ENCODE results near the gene WDR4. TPM values are rescaled to one million over a fixed set of nuclear protein-coding genes. Genes with fewer than 3 reads are reported as not detected.
A peak's percentile ranks its signal among the peaks of the same experiment; 100 is the strongest.
"Not testable (repeated sequence)": the region's sequence is repeated elsewhere in the genome, so short reads cannot be mapped to it uniquely, and the experiment has no call there.

WDR4 gene, protein sequence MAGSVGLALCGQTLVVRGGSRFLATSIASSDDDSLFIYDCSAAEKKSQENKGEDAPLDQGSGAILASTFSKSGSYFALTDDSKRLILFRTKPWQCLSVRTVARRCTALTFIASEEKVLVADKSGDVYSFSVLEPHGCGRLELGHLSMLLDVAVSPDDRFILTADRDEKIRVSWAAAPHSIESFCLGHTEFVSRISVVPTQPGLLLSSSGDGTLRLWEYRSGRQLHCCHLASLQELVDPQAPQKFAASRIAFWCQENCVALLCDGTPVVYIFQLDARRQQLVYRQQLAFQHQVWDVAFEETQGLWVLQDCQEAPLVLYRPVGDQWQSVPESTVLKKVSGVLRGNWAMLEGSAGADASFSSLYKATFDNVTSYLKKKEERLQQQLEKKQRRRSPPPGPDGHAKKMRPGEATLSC
- total RNA-seq (10 to 100 TPM in 2 of 6 donors, 1 to 10 TPM in 4; 5.2 to 13.0 (median 8.8) TPM), polyA plus RNA-seq (10 to 100 TPM in 1 of 2 donors, 1 to 10 TPM in 1; 7.4 to 17.8 TPM)

DNA sequence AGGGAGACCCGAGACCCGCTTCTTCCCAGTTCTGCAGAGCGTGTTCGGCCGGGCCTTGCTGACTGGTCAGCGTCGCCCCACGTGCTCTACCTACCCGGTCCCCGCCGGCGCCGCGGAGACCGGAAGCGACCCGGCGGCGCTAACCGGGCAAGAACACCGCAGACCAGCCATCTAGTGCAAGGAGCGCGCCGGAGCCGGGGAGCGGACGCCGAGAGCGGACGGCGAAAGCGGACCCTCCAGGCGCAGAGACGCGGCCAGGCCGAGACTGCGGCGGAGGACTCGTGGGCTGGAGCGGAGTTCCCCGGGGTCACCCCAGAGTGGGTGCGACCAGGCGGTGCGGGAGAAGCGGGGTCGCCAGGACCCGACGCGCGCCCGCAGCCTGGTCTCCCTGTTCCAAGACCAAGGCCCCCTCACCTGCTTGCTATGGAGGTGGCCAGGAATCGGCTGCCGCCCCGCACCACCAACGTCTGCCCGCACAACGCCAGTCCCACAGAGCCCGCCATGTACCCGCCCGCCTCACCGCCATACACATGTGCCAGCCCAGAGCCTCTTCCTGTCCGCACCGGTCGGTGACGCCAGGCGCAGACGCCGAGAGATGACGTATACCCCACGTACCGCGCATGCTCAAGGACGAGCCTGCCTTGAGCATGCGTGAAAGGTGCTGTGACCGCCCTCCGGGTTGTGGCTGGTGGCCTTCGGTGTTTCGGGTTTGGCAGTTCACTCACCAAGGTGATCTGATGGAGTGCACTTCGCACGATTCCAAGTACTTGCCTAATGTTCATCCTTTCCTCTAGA is at the start of gene WDR4:
Gene WDR4, minus strand, starts transcription at position 547 of the 795 bp plus-strand sequence. Its CDS starts 44 bp downstream, at position 503.
- ATAC-seq: peak; percentile 94 to 99 (median 98)
- Histone ChIP-seq H3K4me1 (peaks cover 0 to 13% (median 0%) of the 10 kb centered on the region in 3 donors), H3K4me3 (peak within 1 kb of the TSS; percentile 78 to 100 (median 94)), H3K27ac (peak within 1 kb of the TSS; percentile 60 to 89 (median 80)), H3K9me3 (no peaks in the 10 kb centered on the region), H3K36me3 (peaks cover 0 to 11% (median 0%) of the 10 kb centered on the region in 3 donors), H3K27me3 (no peaks in the 10 kb centered on the region)
- FAIRE-seq: no peak
- 0% methylated on average over 75 to 80 of the region's 80 CpGs for WGBS, 2 donors
- peak; percentile 95 to 99 (median 98) for DNase-seq
- TF ChIP-seq, protein P1, sequence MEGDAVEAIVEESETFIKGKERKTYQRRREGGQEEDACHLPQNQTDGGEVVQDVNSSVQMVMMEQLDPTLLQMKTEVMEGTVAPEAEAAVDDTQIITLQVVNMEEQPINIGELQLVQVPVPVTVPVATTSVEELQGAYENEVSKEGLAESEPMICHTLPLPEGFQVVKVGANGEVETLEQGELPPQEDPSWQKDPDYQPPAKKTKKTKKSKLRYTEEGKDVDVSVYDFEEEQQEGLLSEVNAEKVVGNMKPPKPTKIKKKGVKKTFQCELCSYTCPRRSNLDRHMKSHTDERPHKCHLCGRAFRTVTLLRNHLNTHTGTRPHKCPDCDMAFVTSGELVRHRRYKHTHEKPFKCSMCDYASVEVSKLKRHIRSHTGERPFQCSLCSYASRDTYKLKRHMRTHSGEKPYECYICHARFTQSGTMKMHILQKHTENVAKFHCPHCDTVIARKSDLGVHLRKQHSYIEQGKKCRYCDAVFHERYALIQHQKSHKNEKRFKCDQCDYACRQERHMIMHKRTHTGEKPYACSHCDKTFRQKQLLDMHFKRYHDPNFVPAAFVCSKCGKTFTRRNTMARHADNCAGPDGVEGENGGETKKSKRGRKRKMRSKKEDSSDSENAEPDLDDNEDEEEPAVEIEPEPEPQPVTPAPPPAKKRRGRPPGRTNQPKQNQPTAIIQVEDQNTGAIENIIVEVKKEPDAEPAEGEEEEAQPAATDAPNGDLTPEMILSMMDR (IDR thresholded peaks at IDR 0.05): no peak
- intact Hi-C loops (cut with DNase I): no loop called here

DNA sequence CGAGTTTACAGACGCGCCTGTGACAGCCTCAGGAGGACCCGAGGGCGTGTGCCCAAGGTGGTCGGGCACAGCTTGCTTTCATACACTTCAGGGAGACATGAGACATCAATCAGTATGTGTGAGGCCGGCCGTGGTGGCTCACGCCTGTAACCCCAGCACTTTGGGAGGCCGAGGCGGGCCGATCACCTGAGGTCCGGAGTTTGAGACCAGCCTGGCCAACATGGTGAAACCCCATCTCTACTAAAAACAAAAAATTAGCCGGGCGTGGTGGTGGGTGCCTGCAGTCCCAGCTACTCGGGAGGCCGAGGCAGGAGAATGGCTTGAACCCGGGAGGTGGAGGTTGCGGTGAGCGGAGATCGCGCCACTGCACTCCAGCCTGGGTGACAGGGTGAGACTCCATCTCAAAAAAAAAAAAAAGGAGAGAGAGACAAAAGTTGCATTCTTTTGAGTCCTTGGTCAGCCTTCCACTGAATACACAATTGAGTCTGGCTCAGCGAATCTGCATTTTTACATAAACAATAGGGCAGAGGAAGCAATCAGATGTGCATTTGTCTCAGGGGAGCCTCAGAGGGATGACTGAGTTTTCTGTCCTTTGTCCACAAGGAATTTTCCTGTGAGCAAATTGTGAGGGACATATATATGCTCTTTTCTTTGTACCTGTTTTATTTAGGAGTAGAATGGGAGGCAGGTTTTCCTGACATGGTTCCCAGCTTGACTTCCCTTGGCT is 48.3 kb upstream of the WDR4 start:
- not testable (repeated sequence) for FAIRE-seq, ATAC-seq
- peak in 1 of 6 donors; percentile 27 for DNase-seq

DNA sequence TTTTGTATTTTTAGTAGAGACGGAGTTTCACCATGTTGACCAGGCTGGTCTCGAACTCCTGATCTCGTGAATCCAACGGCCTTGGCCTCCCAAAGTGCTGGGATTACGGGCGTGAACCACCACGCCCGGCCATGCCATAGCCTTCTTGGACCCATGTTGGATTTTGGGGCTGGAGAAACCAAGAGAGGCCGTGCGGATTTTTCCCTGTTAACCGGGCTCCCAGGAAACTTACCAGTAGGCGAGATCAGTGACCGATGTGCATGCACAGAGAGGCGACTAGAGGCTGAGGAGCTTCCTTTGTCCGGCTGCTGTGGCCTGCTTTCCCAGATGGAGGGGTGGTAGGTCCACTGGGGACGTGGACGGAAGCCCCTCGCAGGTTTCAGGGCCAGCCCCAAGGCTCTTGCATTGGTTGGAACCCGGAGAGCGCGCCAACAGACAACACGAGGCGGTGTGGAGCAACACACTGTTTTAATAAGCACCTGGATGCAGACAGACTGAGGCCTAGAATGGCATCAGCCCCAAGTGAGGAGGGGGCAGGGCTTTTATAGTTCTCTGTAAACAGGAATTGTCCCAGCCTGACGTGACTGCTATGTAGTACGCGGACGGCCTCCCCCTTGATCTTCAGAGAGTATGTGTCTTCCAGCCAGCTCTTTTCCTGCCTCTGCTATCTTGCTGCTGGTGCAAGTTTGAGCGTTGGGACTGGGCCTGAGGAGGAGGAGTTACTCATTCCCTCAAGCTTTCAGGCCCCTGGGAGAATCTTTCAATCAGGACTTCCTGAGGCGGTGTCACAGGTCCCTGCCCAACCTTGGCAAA is 46.0 kb upstream of the WDR4 start, which contains the start of gene ERVH48-1:
Gene ERVH48-1, minus strand, starts transcription at position 517 of the 813 bp plus-strand sequence. CDS start 6,624 bp downstream, outside the sequence.
- H3K27ac ChIP-seq: no peak within 1 kb of the TSS
- H3K4me1 ChIP-seq: peaks cover 0 to 4% (median 0%) of the 10 kb centered on the region in 3 donors
- H3K9me3 ChIP-seq: no peaks in the 10 kb centered on the region
- DNase-seq (peak in 1 of 6 donors; percentile 20), ATAC-seq (no peak), FAIRE-seq (no peak)
- intact Hi-C loops (cut with DNase I): no loop called here
- TF ChIP-seq, protein P1 (IDR thresholded peaks at IDR 0.05): no peak
- no peaks in the 10 kb centered on the region for H3K27me3 ChIP-seq
- H3K36me3 ChIP-seq: no peaks in the 10 kb centered on the region
- WGBS, 2 donors: 92 to 95% methylated on average over 29 of the region's 29 CpGs
- H3K4me3 ChIP-seq: no peak within 1 kb of the TSS

More for the DNA sequence above, 48.3 kb upstream of the WDR4 start:
- H3K27ac ChIP-seq; H3K27me3 ChIP-seq; H3K4me1 ChIP-seq; intact Hi-C loops (cut with DNase I); H3K9me3 ChIP-seq; H3K36me3 ChIP-seq; H3K4me3 ChIP-seq: not testable (repeated sequence)
- WGBS, 2 donors: 94% methylated on average over 23 of the region's 23 CpGs

DNA sequence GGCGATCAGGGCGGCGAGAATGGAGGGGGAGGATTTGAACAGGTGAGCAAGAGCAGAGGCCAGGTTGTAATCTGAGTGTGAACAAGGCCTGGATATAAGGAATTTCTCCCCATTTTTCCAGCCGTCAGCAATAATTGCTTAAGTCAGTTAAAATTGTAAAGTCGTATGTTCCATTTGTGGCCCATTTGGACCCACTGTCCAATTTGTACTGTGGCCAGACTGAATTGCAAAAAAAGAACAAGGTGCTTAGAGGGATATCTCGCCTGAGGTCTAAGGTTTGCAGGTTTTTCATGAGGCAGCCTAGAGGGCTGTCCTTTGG is 45.1 kb upstream of the WDR4 start:
- no peak overlapping the region for H3K4me3 ChIP-seq
- H3K27me3 ChIP-seq: no peaks in the 10 kb centered on the region
- H3K27ac ChIP-seq: no peak overlapping the region
- no peak for DNase-seq
- WGBS, 2 donors: 90% methylated on average over 6 of the region's 6 CpGs
- ATAC-seq: no peak
- no peaks in the 10 kb centered on the region for H3K36me3 ChIP-seq
- peaks cover 0 to 4% (median 0%) of the 10 kb centered on the region in 3 donors for H3K4me1 ChIP-seq
- no peak for FAIRE-seq
- no peaks in the 10 kb centered on the region for H3K9me3 ChIP-seq
- intact Hi-C loops (cut with DNase I): no loop called here
- TF ChIP-seq, protein P1 (IDR thresholded peaks at IDR 0.05): no peak

All from pancreas (tissue), 10 donors.